GM23248 (cell line): ENCODE measurements around the gene TEX261.

ENCODE experiments used
- EZH2 ChIP-seq: fragments of 200-600 bp; sonication (generic); IDR thresholded peaks from 2 replicates; pipeline ENCODE4 v1.6.1; 2018; ENCODE audit warnings: antibody characterized with exemption, mild to moderate bottlenecking; ENCODE audit not compliant: insufficient read depth, poor library complexity, severe bottlenecking
- EZH2phosphoT487 ChIP-seq: fragments of 200-600 bp; sonication (generic); IDR thresholded peaks from 2 replicates; pipeline ENCODE4 v1.6.1; 2018; ENCODE audit warnings: antibody characterized with exemption, moderate library complexity, mild to moderate bottlenecking, low read depth; ENCODE audit not compliant: insufficient read depth

DNA sequence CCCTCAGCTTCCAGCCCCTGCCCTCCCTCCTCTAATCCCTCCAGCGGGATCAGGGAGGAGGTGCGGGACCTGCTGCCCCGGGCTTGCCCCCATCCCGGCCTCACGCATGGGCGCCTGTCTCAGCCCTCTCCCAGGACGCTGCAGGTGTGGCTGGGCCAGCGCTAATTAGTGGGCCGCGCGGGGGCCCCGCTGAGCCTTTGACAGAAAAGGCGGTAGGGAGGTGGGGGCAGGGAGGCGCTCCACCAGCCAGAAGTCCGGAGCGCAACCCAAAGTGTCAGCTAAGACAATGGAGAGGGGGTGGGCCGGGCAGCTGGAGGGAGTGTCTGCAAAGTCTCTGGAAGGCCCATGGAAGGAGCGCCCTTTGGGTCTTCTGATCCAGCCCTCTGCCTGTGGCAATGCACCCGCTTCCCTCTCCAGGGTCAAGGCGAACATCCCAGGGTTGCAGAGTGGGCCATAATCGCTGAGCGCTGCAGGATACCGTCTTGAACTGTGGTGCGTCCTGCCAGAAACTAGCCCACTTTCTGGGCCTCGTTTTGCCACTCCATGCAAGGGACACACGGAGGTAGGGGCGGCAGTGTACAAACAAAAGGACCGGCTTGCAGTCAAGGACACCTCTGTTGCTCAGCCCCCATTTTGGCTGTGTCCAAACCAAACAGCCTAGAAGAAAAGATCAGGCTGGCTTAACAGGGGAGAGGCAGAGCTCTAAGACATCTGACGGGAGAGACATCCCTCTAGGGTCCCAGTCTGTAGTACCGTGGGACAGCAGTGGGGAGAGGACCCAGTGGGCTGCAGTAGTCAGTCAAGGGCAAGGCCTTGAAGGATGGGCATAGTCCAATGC, 55.5 kb downstream of the TEX261 start:
- TF ChIP-seq EZH2phosphoT487 (no peak), EZH2 (no peak)
